IPS-NIHi7 (cell line): ENCODE data around the gene NT5DC2.
A peak's percentile ranks its signal among the peaks of the same experiment; 100 is the strongest.

Experiments
- DNase-seq: peaks from one replicate; pipeline ENCODE4 v3.0.0; 2012; ENCODE audit warnings: mixed read lengths; ENCODE audit errors: extremely low spot score

The NT5DC2 gene

GRCh38 chr3:52524752-52525679 is 8.6 kb downstream of the NT5DC2 start:
- DNase-seq, result no peak

- DNase-seq, result no peak
These were observed 9.4 kb downstream of the NT5DC2 start for GRCh38 chr3:52524258-52524751.

- no peak for DNase-seq
These were observed 10.0 kb downstream of the NT5DC2 start for GRCh38 chr3:52523386-52524257.

GRCh38 chr3:52522651-52523251 is 10.9 kb downstream of the NT5DC2 start:
- no peak for DNase-seq

- DNase-seq, result no peak
These were observed 11.6 kb downstream of the NT5DC2 start for GRCh38 chr3:52521881-52522650.

- no peak for DNase-seq
These were observed 12.2 kb downstream of the NT5DC2 start for GRCh38 chr3:52521488-52521824.

- no peak for DNase-seq
These were observed 12.8 kb downstream of the NT5DC2 start for GRCh38 chr3:52520716-52521487.

DNA sequence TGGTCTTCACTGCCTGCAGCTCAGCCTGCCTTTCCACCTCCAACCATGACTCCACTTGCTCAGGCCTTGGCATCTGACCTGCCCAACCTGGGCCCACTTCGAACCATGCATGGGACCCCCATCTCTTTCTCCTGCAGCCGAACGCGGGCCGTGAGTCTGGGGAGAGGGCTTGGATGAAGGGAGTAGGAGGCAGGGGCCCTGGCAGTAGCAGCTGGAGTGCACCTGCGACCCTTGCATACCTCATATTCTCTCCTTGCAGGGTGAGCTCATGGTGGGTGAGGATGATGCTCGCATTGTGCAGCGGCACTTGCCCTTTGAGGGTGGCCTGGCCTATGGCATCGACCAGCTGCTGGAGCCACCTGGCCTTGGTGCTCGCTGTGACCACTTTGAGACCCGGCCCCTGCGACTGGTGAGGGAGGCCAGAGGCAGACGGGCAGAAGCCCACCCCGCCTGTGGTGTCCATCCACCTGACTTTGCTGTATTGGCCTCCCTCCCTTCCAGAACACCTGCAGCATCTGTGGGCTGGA is 13.5 kb downstream of the NT5DC2 start:
- no peak for DNase-seq

DNA sequence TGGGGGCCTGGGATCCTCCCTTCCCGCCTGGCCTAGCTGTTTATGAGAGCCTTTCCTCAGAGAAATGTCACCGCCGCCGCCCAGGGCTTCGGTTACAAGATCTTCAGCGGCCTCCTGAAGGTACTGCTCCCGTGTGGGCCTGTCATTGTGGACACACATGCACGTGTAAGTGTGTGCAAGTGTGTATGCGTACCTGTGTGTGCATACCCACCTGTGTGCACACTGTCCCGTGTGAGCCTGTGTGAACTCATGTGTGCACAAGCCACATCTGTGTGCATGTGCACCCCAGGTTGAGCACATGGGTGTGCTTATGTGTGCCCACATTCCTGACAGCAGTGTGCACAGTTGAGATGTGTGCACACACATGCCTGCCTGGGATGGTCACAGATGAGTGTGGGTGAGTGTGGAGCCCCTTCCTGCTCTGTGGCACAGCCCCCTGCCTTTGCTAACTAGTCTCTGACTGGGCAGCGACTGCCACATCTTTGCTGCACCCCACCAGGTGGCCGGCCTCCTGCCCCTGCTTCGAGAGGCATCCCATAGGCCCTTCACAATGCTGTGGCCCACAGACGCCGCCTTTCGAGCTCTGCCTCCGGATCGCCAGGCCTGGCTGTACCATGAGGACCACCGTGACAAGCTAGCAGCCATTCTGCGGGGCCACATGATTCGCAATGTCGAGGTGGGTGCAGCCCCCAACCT is 14.1 kb downstream of the NT5DC2 start:
- no peak for DNase-seq

GRCh38 chr3:52518723-52519444 is 14.8 kb downstream of the NT5DC2 start:
- DNase-seq, result peak; percentile 94

GRCh38 chr3:52517796-52518722 is 15.6 kb downstream of the NT5DC2 start:
- no peak for DNase-seq

DNA sequence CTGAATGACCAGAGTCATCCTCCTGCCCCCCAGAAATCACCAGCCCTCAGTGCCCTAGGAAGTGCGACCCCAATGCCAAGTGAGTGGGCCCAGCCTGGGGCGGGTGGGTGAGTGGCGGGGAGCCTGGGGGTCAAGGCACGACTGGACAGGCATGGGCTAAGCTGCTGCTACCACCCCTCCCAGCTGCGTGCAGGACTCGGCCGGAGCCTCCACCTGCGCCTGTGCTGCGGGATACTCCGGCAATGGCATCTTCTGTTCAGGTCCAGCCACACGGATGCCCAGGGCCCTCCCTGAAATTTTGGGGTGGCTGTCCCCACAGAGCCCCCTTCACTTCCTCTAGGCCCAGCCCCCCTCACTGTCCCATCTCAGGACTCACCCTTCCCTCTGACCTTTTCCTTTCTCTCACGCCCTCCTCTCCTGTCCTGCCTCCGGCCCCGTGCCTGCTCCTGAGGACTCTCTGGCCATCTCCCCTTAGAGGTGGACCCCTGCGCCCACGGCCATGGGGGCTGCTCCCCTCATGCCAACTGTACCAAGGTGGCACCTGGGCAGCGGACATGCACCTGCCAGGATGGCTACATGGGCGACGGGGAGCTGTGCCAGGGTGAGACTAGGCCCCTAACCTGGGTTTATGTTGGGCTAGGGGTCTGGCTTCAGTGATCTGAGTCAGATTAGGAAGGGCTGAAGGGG is 17.0 kb downstream of the NT5DC2 start:
- no peak for DNase-seq

DNA sequence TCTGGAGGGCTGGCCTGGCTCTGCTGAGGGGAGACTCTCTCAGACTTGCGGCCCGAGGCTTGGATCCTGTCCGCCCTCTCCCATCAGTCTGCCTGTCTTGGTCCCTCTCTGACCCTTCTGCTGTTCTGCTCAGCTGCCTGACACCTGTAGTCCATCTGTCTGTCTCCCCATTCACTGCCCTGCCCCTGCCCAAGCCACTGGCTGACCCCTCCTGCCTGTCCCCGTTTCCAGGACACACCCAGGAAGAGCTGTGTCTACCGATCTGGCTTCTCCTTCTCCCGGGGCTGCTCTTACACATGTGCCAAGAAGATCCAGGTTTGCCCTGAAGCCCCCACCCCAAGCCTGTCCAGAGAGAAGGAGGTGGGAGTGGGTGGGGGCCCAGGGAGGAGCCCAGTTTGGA is 18.5 kb downstream of the NT5DC2 start:
- DNase-seq, result no peak

DNA sequence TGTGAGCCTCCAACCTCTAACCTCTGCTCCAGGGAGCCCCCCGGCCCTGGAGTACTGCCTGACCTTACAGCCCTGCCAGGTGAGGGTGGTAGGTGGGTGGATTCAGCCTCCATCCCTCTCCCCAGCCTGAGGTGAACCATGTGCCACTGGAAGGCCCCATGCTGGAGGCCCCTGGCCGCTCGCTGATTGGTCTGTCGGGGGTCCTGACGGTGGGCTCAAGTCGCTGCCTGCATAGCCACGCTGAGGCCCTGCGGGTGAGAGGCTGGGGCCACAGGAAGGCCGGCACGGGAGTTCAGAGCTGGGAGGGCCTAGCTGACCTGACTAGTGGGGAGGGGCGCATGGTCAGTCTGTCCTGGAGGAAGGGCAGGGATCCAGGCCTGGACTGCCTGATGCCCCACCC is 19.1 kb downstream of the NT5DC2 start:
- DNase-seq, result no peak

- DNase-seq, result no peak
These were observed 20.4 kb downstream of the NT5DC2 start for GRCh38 chr3:52513281-52513680.

DNA sequence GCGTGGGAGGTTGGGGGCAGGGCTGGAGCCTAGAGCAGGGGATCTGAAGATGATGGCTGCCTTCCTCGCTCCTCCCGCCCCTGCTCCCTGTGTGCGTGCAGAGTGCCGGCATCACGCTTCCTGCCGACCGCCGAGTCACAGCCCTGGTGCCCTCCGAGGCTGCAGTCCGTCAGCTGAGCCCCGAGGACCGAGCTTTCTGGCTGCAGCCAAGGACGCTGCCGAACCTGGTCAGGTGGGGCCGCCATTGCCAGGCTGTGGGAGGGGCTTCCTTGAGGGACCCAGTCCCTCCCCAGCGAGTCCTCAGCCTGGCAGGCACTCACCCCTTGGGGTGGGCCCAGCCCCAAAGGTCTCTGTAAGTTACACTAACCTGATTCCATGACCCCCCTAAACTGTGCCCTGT is 20.9 kb downstream of the NT5DC2 start:
- no peak for DNase-seq

- DNase-seq, result no peak
These were observed 21.6 kb downstream of the NT5DC2 start for GRCh38 chr3:52512105-52512504.
